Esophagus (tissue), 2 donors: ENCODE data around the gene PARP2. TPM values are rescaled to one million over a fixed set of nuclear protein-coding genes. Genes with fewer than 3 reads are reported as not detected.
"Not testable (repeated sequence)": the region's sequence is repeated elsewhere in the genome, so short reads cannot be mapped to it uniquely, and the experiment has no call there.

Experiments used
- H3K27ac ChIP-seq, 2 donors: one replicate each; pipeline ENCODE4 v1.5.1; 2013; ENCODE audit warnings: low read depth in 2 of 2, mild to moderate bottlenecking in 2 of 2, inconsistent platforms in 1 of 2, low read length in 1 of 2, moderate library complexity in 1 of 2
- H3K27me3 ChIP-seq, 2 donors: one replicate each; pipeline ENCODE4 v1.6.1; 2013; ENCODE audit warnings: low read length in 2 of 2, control low read depth in 1 of 2, mild to moderate bottlenecking in 1 of 2; ENCODE audit not compliant: insufficient read depth in 2 of 2, control insufficient read depth in 1 of 2
- H3K36me3 ChIP-seq, 2 donors: one replicate each; pipeline ENCODE4 v1.6.1; 2013; ENCODE audit warnings: low read length in 1 of 2; ENCODE audit not compliant: control insufficient read depth in 2 of 2, insufficient read depth in 2 of 2
- H3K4me1 ChIP-seq, 2 donors: one replicate each; pipeline ENCODE4 v1.6.1; 2013; ENCODE audit warnings: low read length in 1 of 2; ENCODE audit not compliant: control insufficient read depth in 2 of 2, insufficient read depth in 2 of 2
- H3K4me3 ChIP-seq, 2 donors: one replicate each; pipeline ENCODE4 v1.5.1; 2013; ENCODE audit warnings: low read length in 2 of 2, mild to moderate bottlenecking in 2 of 2, low read depth in 1 of 2, moderate library complexity in 1 of 2
- H3K9me3 ChIP-seq, 2 donors: one replicate each; pipeline ENCODE4 v1.6.1; 2013; ENCODE audit warnings: mild to moderate bottlenecking in 2 of 2, low read depth in 1 of 2, low read length in 1 of 2, moderate library complexity in 1 of 2; ENCODE audit not compliant: control insufficient read depth in 2 of 2, insufficient read depth in 1 of 2
- WGBS, 2 donors: extraction: QIAGEN DNeasy Blood & Tissue Kit; methylation state at CpG; one replicate each; pipeline ENCODE4 v1.1.7; 2013; 5-methylcytosine and 5-hydroxymethylcytosine counted together
- polyA plus RNA-seq, 2 donors: library from polyadenylated mRNA; stranded (reverse); fragments of 200-250 nt; gene quantifications; one replicate each; pipeline ENCODE4 v1.2.3, GENCODE V29; 2013
- donor health status: healthy with polysubstance abuse.
- donor health status: Bipolar disorder and iron deficiency.

Gene PARP2
- polyA plus RNA-seq, 2 donors: 11.5 to 13.3 TPM

GRCh38 chr14:20341646-20342045, 1.8 kb upstream of the PARP2 start:
- Histone ChIP-seq H3K27me3 (no peaks in the 10 kb centered on the region), H3K36me3 (peaks cover 0 to 4% of the 10 kb centered on the region in 2 donors), H3K9me3 (no peaks in the 10 kb centered on the region), H3K4me1 (no peaks in the 10 kb centered on the region), H3K4me3 (no peak overlapping the region), H3K27ac (no peak overlapping the region)
- 47 to 61% methylated on average over 2 of the region's 2 CpGs for WGBS, 2 donors

- H3K27me3 ChIP-seq: no peaks in the 10 kb centered on the region
- WGBS, 2 donors: 1 to 2% methylated on average over 3 of the region's 3 CpGs
- H3K9me3 ChIP-seq: no peaks in the 10 kb centered on the region
- peaks cover 0 to 8% of the 10 kb centered on the region in 2 donors for H3K36me3 ChIP-seq
- peak overlapping the region; percentile 73 to 90 for H3K27ac ChIP-seq
- H3K4me1 ChIP-seq: no peaks in the 10 kb centered on the region
- H3K4me3 ChIP-seq: peak overlapping the region; percentile 61 to 66
Observed at GRCh38 chr14:20343862-20344220, 406 bp downstream of the PARP2 start.

- WGBS, 2 donors: 95 to 100% methylated on average over 1 of the region's 1 CpG
- H3K4me3 ChIP-seq: no peak overlapping the region
- no peaks in the 10 kb centered on the region for H3K4me1 ChIP-seq
- peaks cover 3 to 8% of the 10 kb centered on the region in 2 donors for H3K36me3 ChIP-seq
- no peaks in the 10 kb centered on the region for H3K9me3 ChIP-seq
- no peaks in the 10 kb centered on the region for H3K27me3 ChIP-seq
- no peak overlapping the region for H3K27ac ChIP-seq
Observed at GRCh38 chr14:20345366-20345765, 1.9 kb downstream of the PARP2 start.

- no peaks in the 10 kb centered on the region for H3K27me3 ChIP-seq
- no peaks in the 10 kb centered on the region for H3K4me1 ChIP-seq
- H3K4me3 ChIP-seq: no peak overlapping the region
- no peaks in the 10 kb centered on the region for H3K9me3 ChIP-seq
- WGBS, 2 donors: 97 to 100% methylated on average over 1 of the region's 1 CpG
- peaks cover 3 to 8% of the 10 kb centered on the region in 2 donors for H3K36me3 ChIP-seq
- no peak overlapping the region for H3K27ac ChIP-seq
Observed at GRCh38 chr14:20346713-20347112, 3.3 kb downstream of the PARP2 start.

GRCh38 chr14:20347747-20348146, 4.3 kb downstream of the PARP2 start:
- Histone ChIP-seq H3K27ac (no peak overlapping the region), H3K4me3 (no peak overlapping the region), H3K4me1 (no peaks in the 10 kb centered on the region), H3K36me3 (peaks cover 3 to 8% of the 10 kb centered on the region in 2 donors), H3K27me3 (no peaks in the 10 kb centered on the region), H3K9me3 (no peaks in the 10 kb centered on the region)
- WGBS, 2 donors: 96 to 99% methylated on average over 3 of the region's 3 CpGs

GRCh38 chr14:20350282-20350681, 6.8 kb downstream of the PARP2 start:
- Histone ChIP-seq H3K9me3 (no peaks in the 10 kb centered on the region), H3K36me3 (peaks cover 3 to 11% of the 10 kb centered on the region in 2 donors), H3K4me1 (no peaks in the 10 kb centered on the region), H3K4me3 (no peak overlapping the region), H3K27me3 (no peaks in the 10 kb centered on the region), H3K27ac (no peak overlapping the region)
- WGBS, 2 donors: 90 to 91% methylated on average over 2 of the region's 2 CpGs

- Histone ChIP-seq H3K4me3 (no peak overlapping the region), H3K9me3 (no peaks in the 10 kb centered on the region), H3K27me3 (no peaks in the 10 kb centered on the region), H3K27ac (no peak overlapping the region), H3K4me1 (no peaks in the 10 kb centered on the region), H3K36me3 (peaks cover 3 to 8% of the 10 kb centered on the region in 2 donors)
Observed at GRCh38 chr14:20350860-20351259, 7.4 kb downstream of the PARP2 start.

GRCh38 chr14:20356422-20356821, 13.0 kb downstream of the PARP2 start:
- Histone ChIP-seq H3K36me3 (peaks cover 4 to 7% of the 10 kb centered on the region in 2 donors), H3K27ac (no peak overlapping the region), H3K9me3 (no peaks in the 10 kb centered on the region), H3K27me3 (no peaks in the 10 kb centered on the region), H3K4me3 (no peak overlapping the region), H3K4me1 (no peaks in the 10 kb centered on the region)
- WGBS, 2 donors: 78 to 89% methylated on average over 3 of the region's 3 CpGs

GRCh38 chr14:20358474-20358873, 15.0 kb downstream of the PARP2 start:
- H3K27me3 ChIP-seq, H3K9me3 ChIP-seq, H3K27ac ChIP-seq, H3K36me3 ChIP-seq, H3K4me3 ChIP-seq, H3K4me1 ChIP-seq: not testable (repeated sequence)
- 59 to 73% methylated on average over 3 of the region's 3 CpGs for WGBS, 2 donors

GRCh38 chr14:20365928-20366327, 22.5 kb downstream of the PARP2 start:
- Histone ChIP-seq H3K4me1 (no peaks in the 10 kb centered on the region), H3K36me3 (peaks cover 6 to 15% of the 10 kb centered on the region in 2 donors), H3K9me3 (no peaks in the 10 kb centered on the region), H3K27ac (no peak overlapping the region), H3K27me3 (no peaks in the 10 kb centered on the region), H3K4me3 (no peak overlapping the region)
